Fibroblast of mammary gland (primary cell): ENCODE results near the gene MOGAT2.
"Not testable (repeated sequence)": the region's sequence is repeated elsewhere in the genome, so short reads cannot be mapped to it uniquely, and the experiment has no call there.

Experiments
- DNase-seq: peaks from one replicate; pipeline ENCODE4 v3.0.0-alpha.2; 2010; ENCODE audit warnings: low read depth
- H3K4me3 ChIP-seq: 2 replicates; pipeline ENCODE4 v1.5.1; 2011; ENCODE audit warnings: low read depth, mild to moderate bottlenecking, low read length, moderate library complexity; ENCODE audit not compliant: control insufficient read depth
- TF ChIP-seq, protein P1 (sequence below): conservative IDR thresholded peaks from 2 replicates; pipeline ENCODE4 v1.5.1; 2011; ENCODE audit warnings: low read depth, low read length, inconsistent platforms; ENCODE audit not compliant: control insufficient read depth, insufficient read depth

MOGAT2 gene

GRCh38 chr11:75740681-75741080, 23.0 kb downstream of the MOGAT2 start:
- no peak for DNase-seq
- TF ChIP-seq, protein P1, sequence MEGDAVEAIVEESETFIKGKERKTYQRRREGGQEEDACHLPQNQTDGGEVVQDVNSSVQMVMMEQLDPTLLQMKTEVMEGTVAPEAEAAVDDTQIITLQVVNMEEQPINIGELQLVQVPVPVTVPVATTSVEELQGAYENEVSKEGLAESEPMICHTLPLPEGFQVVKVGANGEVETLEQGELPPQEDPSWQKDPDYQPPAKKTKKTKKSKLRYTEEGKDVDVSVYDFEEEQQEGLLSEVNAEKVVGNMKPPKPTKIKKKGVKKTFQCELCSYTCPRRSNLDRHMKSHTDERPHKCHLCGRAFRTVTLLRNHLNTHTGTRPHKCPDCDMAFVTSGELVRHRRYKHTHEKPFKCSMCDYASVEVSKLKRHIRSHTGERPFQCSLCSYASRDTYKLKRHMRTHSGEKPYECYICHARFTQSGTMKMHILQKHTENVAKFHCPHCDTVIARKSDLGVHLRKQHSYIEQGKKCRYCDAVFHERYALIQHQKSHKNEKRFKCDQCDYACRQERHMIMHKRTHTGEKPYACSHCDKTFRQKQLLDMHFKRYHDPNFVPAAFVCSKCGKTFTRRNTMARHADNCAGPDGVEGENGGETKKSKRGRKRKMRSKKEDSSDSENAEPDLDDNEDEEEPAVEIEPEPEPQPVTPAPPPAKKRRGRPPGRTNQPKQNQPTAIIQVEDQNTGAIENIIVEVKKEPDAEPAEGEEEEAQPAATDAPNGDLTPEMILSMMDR, result no peak
- H3K4me3 ChIP-seq, result no peak overlapping the region

- DNase-seq, H3K4me3 ChIP-seq: not testable (repeated sequence)
Measured at GRCh38 chr11:75743159-75743558, 25.5 kb downstream of the MOGAT2 start.

DNA sequence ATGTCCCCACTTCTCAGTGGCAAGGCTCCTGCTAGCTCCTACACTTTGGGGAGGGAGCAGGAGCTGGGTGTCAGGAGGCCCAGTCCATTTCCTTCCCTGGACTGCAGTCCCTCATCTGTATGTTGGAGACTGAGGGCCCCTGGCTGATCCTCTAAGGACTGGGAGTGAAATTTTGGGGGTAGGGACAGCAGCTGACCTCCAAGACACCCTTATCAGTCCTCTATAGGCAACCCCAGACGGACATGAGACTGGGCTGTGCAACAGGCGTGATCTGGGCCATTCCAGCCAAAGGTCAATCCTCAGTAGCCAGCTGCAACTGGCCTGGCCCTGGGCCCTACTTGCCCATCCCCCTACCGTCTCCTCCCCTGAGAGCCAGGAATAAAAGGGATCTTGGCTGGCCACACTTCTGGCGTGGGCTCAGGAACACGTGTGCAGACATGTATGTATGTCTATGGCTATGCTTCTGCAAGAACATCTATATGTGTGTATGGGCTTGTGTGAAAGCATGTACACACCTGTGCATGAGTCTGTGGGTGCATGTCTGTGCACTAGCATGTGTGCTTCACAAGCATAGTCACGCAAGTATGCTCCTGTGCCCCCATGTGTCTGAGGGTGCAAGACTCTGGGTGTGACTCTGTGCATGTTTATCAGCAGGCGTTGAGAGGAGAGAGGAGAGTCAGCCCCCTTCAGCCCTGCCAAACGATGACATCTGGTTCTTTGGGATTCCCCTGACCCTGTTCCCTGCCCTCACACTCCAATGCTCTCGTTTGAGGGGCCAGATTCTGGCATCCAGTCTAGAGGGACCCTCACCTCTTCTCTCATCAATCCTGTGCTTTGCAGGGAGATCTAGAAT, 26.3 kb downstream of the MOGAT2 start:
- no peak overlapping the region for H3K4me3 ChIP-seq
- TF ChIP-seq, protein P1, result no peak
- no peak for DNase-seq

GRCh38 chr11:75745807-75746206, 28.2 kb downstream of the MOGAT2 start:
- no peak overlapping the region for H3K4me3 ChIP-seq
- no peak for DNase-seq
- TF ChIP-seq, protein P1, result no peak

- DNase-seq, result not testable (repeated sequence)
Measured at GRCh38 chr11:75748729-75749273, 31.2 kb downstream of the MOGAT2 start.

GRCh38 chr11:75754933-75755332, 37.3 kb downstream of the MOGAT2 start:
- not testable (repeated sequence) for DNase-seq

More at GRCh38 chr11:75748729-75749273, 31.2 kb downstream of the MOGAT2 start:
- not testable (repeated sequence) for H3K4me3 ChIP-seq

GRCh38 chr11:75757651-75758050, 40.0 kb downstream of the MOGAT2 start:
- DNase-seq, result no peak
- TF ChIP-seq, protein P1, result no peak
- H3K4me3 ChIP-seq, result no peak overlapping the region

More at GRCh38 chr11:75754933-75755332, 37.3 kb downstream of the MOGAT2 start:
- not testable (repeated sequence) for H3K4me3 ChIP-seq

DNA sequence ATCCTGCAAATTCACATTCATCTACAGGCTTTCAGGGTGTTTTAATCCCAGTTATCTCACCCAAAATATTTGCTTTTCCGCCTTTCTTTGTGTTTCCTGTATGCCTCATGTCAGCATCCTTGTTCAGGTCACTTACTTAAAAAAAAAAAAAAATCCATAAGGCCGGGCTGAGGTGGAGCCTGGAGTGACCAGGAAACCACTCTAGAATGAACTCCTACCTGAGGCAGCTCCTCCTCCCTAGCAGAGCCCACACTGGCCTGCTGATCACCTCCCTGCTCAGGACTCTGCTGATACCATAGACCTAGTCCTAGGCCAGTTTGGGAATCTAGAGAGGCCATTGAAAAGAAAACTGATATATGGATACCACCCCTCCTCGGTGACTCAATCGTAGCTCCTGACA, 42.2 kb downstream of the MOGAT2 start:
- H3K4me3 ChIP-seq, result no peak overlapping the region
- DNase-seq, result no peak
- TF ChIP-seq, protein P1, result no peak
